ENCODE measurements around the gene ZKSCAN4. TPM values are rescaled to one million over a fixed set of nuclear protein-coding genes. Genes with fewer than 3 reads are reported as not detected.

Gene ZKSCAN4
- total and polyA plus RNA-seq, 9 donors = 1.5 to 8.0 (median 6.0) TPM

DNA sequence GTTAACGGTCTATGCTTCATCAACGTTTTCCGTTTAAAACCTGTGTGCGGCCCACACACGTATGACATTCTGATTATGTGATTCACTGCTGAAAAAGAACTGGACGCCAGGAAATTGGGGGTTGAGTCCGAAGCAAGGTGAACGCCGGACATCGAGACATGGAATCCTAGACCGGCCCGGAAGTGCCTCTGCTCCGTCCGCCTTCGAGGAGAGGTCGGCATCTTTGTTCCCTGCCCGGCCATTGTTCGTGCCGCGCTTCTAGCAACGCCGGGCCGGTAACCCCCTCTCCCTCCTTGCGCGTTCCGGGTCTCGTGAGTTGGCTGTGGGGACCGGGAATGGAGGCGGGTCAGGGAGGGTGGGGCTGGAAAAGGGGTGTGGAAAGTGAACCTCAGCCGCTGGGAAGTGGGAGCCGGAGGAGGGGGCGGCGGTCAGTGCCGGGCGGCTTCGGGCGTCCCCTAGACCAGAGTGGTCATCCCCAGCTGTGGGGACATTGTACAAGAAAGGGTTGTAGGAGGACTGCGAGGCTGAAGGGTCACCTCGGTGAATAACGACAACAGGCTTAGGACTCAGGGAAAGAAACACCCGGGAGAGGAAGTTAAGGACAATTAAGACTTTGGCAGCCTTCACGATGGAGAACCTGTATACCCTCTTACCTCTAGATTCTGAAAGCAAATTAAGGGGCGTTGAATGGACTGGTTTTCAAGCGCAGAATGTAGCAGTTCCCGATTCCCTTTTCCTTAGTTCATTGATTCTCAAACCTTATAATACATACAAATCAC lies 26.8 kb downstream of the ZKSCAN4 start, which contains the start of gene ZSCAN9:
Gene ZSCAN9, plus strand, starts transcription at position 220 of the 779 bp plus-strand sequence. CDS start 1,810 bp downstream, outside the sequence.
- peaks cover 1% of the 10 kb centered on the region for H3K4me1 ChIP-seq (ENCODE audit: insufficient read depth)
- H3K4me3 ChIP-seq = peak within 1 kb of the TSS; percentile 89
- no peaks in the 10 kb centered on the region for H3K9me3 ChIP-seq
- TF ChIP-seq EP300 (IDR thresholded peaks at IDR 0.05) (no peak), POLR2A (IDR thresholded peaks at IDR 0.05) (peak; percentile 20)
- TF ChIP-seq, protein P1, sequence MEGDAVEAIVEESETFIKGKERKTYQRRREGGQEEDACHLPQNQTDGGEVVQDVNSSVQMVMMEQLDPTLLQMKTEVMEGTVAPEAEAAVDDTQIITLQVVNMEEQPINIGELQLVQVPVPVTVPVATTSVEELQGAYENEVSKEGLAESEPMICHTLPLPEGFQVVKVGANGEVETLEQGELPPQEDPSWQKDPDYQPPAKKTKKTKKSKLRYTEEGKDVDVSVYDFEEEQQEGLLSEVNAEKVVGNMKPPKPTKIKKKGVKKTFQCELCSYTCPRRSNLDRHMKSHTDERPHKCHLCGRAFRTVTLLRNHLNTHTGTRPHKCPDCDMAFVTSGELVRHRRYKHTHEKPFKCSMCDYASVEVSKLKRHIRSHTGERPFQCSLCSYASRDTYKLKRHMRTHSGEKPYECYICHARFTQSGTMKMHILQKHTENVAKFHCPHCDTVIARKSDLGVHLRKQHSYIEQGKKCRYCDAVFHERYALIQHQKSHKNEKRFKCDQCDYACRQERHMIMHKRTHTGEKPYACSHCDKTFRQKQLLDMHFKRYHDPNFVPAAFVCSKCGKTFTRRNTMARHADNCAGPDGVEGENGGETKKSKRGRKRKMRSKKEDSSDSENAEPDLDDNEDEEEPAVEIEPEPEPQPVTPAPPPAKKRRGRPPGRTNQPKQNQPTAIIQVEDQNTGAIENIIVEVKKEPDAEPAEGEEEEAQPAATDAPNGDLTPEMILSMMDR (IDR thresholded peaks at IDR 0.05) = no peak
- WGBS, 3 donors = 0 to 1% (median 0%) methylated on average over 45 of the region's 45 CpGs
- H3K36me3 ChIP-seq = no peaks in the 10 kb centered on the region
- no peaks in the 10 kb centered on the region for H3K27me3 ChIP-seq
- intact Hi-C loops (cut with DNase I) = loop anchor here in 1 of 4 donors (5.0 kb wide), 1 partner anchor 132 kb away; no protein-coding TSS in a partner anchor
- H3K27ac ChIP-seq = peak within 1 kb of the TSS in 1 of 2 donors; percentile 33
- DNase-seq = peak; percentile 83 to 92 (median 85)

DNA sequence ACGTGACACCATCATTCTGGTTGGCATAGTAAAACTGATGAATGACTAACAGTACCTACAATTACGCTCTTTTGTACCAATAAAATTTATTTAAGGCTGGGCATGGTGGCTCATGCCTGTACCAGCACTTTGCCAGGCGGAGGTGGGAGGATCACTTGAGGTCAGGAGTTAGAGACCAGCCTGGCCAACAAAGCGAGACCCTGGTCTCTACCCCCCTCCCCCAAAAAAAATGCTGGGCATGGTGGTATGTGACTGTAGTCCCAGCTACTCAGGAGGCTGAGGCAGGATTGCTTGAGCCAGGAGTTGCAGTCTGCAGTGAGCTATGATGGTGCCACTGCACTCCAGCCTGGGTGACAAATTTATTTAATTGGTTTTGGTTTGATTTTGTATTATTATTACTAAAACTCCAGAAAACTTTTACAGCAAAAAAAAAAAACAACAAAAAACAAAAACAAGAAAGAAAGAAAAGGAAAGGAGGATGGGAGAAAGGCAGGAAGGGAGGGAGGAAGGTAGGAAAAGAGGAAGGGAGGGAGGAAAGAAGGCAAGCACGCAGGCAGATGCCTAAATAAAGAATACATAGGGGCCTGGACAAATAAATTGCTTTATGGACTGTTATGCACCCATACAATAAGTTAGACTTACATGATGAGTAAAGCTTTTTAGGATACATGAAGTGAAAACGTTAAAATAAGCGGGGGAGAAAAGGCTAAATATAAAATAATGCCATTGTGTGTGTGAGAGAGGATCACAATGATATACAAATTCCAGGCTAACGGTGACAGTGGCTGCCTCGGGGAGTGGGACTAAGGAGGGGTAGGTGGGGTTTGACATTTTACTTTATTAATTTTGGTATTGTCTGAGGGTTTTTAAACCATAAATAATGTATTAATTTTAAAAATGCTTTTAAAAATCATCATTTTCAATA lies 27.7 kb downstream of the ZKSCAN4 start:
- no peaks in the 10 kb centered on the region for H3K36me3 ChIP-seq
- peak overlapping the region; percentile 89 for H3K4me3 ChIP-seq
- H3K27me3 ChIP-seq = no peaks in the 10 kb centered on the region
- peaks cover 1% of the 10 kb centered on the region for H3K4me1 ChIP-seq (ENCODE audit: insufficient read depth)
- no peak overlapping the region for H3K27ac ChIP-seq
- intact Hi-C loops (cut with DNase I) = loop anchor here in 2 of 4 donors (5.0 kb wide), 2 partner anchors 82 to 133 kb away; partner anchors contain the start of gene ZKSCAN8 (in 1 of the 2)
- WGBS, 3 donors = 47 to 52% (median 51%) methylated on average over 9 of the region's 9 CpGs
- DNase-seq = no peak
- no peaks in the 10 kb centered on the region for H3K9me3 ChIP-seq
- TF ChIP-seq, protein P1 (IDR thresholded peaks at IDR 0.05) = no peak
- no peak for TF ChIP-seq EP300 (IDR thresholded peaks at IDR 0.05)
- TF ChIP-seq POLR2A (IDR thresholded peaks at IDR 0.05) = no peak

DNA sequence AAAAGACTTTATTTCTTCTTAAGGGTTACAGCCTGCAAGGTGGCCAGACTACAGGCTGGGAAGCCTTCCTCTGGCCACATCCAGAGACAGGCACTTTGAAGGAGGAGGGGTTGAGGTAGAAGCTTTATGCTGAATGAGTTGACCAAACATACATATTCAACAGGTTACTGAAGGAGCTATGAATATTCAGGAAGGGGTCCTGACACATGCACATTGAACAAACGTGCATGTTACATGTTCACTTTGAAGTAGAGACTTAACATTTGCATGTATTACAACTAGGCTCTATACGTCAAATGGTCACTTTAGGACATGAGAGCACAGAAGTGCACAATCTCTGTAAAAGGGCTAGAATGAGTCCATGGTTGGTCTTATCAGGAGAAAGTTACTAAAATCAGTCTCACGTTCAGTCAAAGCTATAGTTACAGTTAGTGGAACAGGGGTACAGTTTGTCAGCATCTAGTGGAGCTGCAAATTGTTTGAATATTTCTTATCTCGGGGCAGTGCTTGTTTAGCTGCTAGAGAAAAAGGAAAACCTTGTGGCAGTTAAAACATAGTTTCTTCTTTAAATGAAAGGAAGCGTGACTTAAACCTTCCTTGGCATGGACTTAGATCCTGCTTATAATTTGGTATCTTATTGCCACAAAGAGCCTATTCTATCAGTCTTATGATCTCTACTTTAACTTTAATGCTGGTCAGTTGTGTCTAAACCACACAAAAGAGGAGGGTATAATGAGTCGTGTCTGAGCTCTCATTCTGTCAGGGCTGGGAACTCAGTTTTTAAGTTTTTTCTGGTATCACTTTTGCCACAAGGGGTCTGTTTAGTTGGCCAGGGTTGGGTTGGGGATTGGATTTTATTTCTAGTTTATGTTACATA lies 31.6 kb downstream of the ZKSCAN4 start:
- peaks cover 1% of the 10 kb centered on the region for H3K4me1 ChIP-seq (ENCODE audit: insufficient read depth)
- no peak overlapping the region for H3K27ac ChIP-seq
- intact Hi-C loops (cut with DNase I) = loop anchor here in 1 of 4 donors (5.0 kb wide), 1 partner anchor 78 kb away; the partner anchor contains the start of gene ZKSCAN8
- no peak overlapping the region for H3K4me3 ChIP-seq
- DNase-seq = no peak
- no peaks in the 10 kb centered on the region for H3K27me3 ChIP-seq
- 22 to 35% (median 35%) methylated on average over 6 of the region's 6 CpGs for WGBS, 3 donors
- H3K36me3 ChIP-seq = no peaks in the 10 kb centered on the region
- TF ChIP-seq, protein P1 (IDR thresholded peaks at IDR 0.05) = no peak
- no peak for TF ChIP-seq POLR2A (IDR thresholded peaks at IDR 0.05)
- TF ChIP-seq EP300 (IDR thresholded peaks at IDR 0.05) = no peak
- H3K9me3 ChIP-seq = no peaks in the 10 kb centered on the region

Data from ovary (tissue), 9 donors.